Esophagus muscularis mucosa (tissue), 4 donors: ENCODE data around the gene CCDC187.

ENCODE experiments used
- CTCF ChIP-seq, 3 experiments: fragments of 200-600 bp in 2 of 3; fragments of 450-650 bp in 1 of 3; sonication (generic) in 2 of 3; IDR thresholded peaks; one replicate each; pipeline ENCODE4 v1.5.1; 2017 to 2019; ENCODE audit warnings: antibody characterized with exemption in 3 of 3, mild to moderate bottlenecking in 2 of 3, moderate library complexity in 1 of 3
- EP300 ChIP-seq: sonication (generic); formaldehyde crosslinking; IDR thresholded peaks from one replicate; pipeline ENCODE4 v1.6.1; 2017; ENCODE audit warnings: antibody characterized with exemption
- POLR2AphosphoS5 ChIP-seq, 2 donors: sonication (generic); formaldehyde crosslinking; IDR thresholded peaks; one replicate each; pipeline ENCODE4 v1.6.1; 2017; ENCODE audit warnings: antibody characterized with exemption in 2 of 2

- TF ChIP-seq CTCF (IDR thresholded peaks at IDR 0.05) (no peak), EP300 (no peak), POLR2AphosphoS5 (IDR thresholded peaks at IDR 0.05) (no peak)
Measured at GRCh38 chr9:136228107-136228875, 75.6 kb downstream of the CCDC187 start.
